K562 (cell line): Measurements from ENCODE around the gene FABP3. TPM values are rescaled to one million over a fixed set of nuclear protein-coding genes. Genes with fewer than 3 reads are reported as not detected.

Source experiments
- BCLAF1 ChIP-seq, 2 experiments: fragments of 450-650 bp in 1 of 2; IDR thresholded peaks; 2 replicates each; pipeline ENCODE4 v1.6.1; 2011 to 2017; ENCODE audit warnings: low read depth in 2 of 2, antibody characterized with exemption in 1 of 2, borderline replicate concordance in 1 of 2, low read length in 1 of 2, mild to moderate bottlenecking in 1 of 2, mixed read lengths in 1 of 2; ENCODE audit not compliant: control insufficient read depth in 1 of 2
- CBFB ChIP-seq: sonication (generic); formaldehyde crosslinking; IDR thresholded peaks from 2 replicates; pipeline ENCODE4 v1.4.0; 2020; ENCODE audit warnings: mild to moderate bottlenecking, missing genetic modification reagents
- CSDE1 ChIP-seq, 2 experiments: fragments of 450-650 bp; IDR thresholded peaks; 2 replicates each; pipeline ENCODE4 v1.6.1; 2016; ENCODE audit warnings: mild to moderate bottlenecking in 1 of 2
- CTBP1 ChIP-seq: fragments of 450-650 bp; IDR thresholded peaks from 2 replicates; pipeline ENCODE4 v1.6.1; 2016; ENCODE audit warnings: borderline replicate concordance
- CXXC5 ChIP-seq: fragments of 250-450 bp; sonication (Bioruptor Pico); IDR thresholded peaks from 2 replicates; pipeline ENCODE4 v1.8.0; 2022; ENCODE audit warnings: inconsistent platforms, mild to moderate bottlenecking, moderate library complexity
- E4F1 ChIP-seq: fragments of 250-450 bp; sonication (Bioruptor Pico); IDR thresholded peaks from 2 replicates; pipeline ENCODE4 v1.5.0; 2021; ENCODE audit warnings: mild to moderate bottlenecking, borderline replicate concordance
- EGR1 ChIP-seq: fragments of 450-650 bp; conservative IDR thresholded peaks from 2 replicates; pipeline ENCODE4 v1.6.1; 2017; ENCODE audit warnings: mild to moderate bottlenecking
- LARP7 ChIP-seq: fragments of 450-650 bp; IDR thresholded peaks from 2 replicates; pipeline ENCODE4 v1.6.1; 2016
- MLX ChIP-seq, 2 experiments: fragments of 450-650 bp in 1 of 2; sonication (generic) in 1 of 2; formaldehyde crosslinking; conservative IDR thresholded peaks; 2 replicates each; pipeline versions ENCODE4 v1.4.0 to v1.8.1; 2020 to 2022; ENCODE audit warnings: mild to moderate bottlenecking in 1 of 2, missing genetic modification reagents in 1 of 2
- NR4A1 ChIP-seq, 2 experiments: fragments of 250-450 bp in 1 of 2; fragments of 450-650 bp in 1 of 2; sonication (Bioruptor Pico) in 1 of 2; IDR thresholded peaks; 2 replicates each; pipeline versions ENCODE4 v1.4.0 to v1.6.1; 2016 to 2020; ENCODE audit warnings: mild to moderate bottlenecking in 2 of 2, missing compliant biosample characterization in 1 of 2, missing genetic modification characterization in 1 of 2, moderate library complexity in 1 of 2
- SMARCE1 ChIP-seq: fragments of 450-650 bp; IDR thresholded peaks from 2 replicates; pipeline ENCODE4 v1.7.1; 2016; ENCODE audit warnings: mild to moderate bottlenecking
- TARDBP ChIP-seq: fragments of 450-650 bp; IDR thresholded peaks from 2 replicates; pipeline ENCODE4 v1.6.1; 2016
- YY1 ChIP-seq, 3 experiments: IDR thresholded peaks; 2 replicates each; pipeline ENCODE4 v1.6.1; 2011; ENCODE audit warnings: low read length in 2 of 3, mild to moderate bottlenecking in 2 of 3, moderate library complexity in 2 of 3, borderline replicate concordance in 1 of 3, control low read depth in 1 of 3, low read depth in 1 of 3; ENCODE audit not compliant: insufficient read depth in 3 of 3, insufficient replicate concordance in 2 of 3, control insufficient read depth in 1 of 3, insufficient read length in 1 of 3; ENCODE audit errors: extremely low read depth in 1 of 3
- ZNF121 ChIP-seq: sonication (generic); formaldehyde crosslinking; conservative IDR thresholded peaks from 2 replicates; pipeline ENCODE4 v1.8.0; 2022; ENCODE audit warnings: missing genetic modification reagents
- ZNF217 ChIP-seq: sonication (generic); formaldehyde crosslinking; IDR thresholded peaks from 2 replicates; pipeline ENCODE4 v1.8.0; 2022; ENCODE audit warnings: mild to moderate bottlenecking, missing genetic modification reagents
- ZNF23 ChIP-seq: fragments of 250-450 bp; sonication (Bioruptor Pico); IDR thresholded peaks from 2 replicates; pipeline ENCODE4 v1.4.0; 2020; ENCODE audit warnings: mild to moderate bottlenecking
- ZNF311 ChIP-seq: fragments of 250-450 bp; sonication (Bioruptor Pico); IDR thresholded peaks from 2 replicates; pipeline ENCODE4 v1.4.0; 2020; ENCODE audit warnings: mild to moderate bottlenecking, moderate library complexity
- ZNF384 ChIP-seq: IDR thresholded peaks from 2 replicates; pipeline ENCODE4 v1.6.1; 2012; ENCODE audit warnings: low read depth, low read length, improper control_type of control experiment
- polyA plus RNA-seq, 8 experiments: library from polyadenylated mRNA; depleted of rRNA in 4 of 8; stranded (reverse) in 5 of 8; unstranded in 3 of 8; fragments of >200 nt; fragmentation: Nextera tagmentation in 2 of 8; fragmentation: Illumina TruSeq in 1 of 8; extraction: Ambion mirVana in 2 of 8; extraction: Trizol in 1 of 8; gene quantifications; 2 replicates each; pipeline versions ENCODE4 v1.2.1 to v1.2.3, GENCODE V29; 2011 to 2014; ENCODE audit warnings: inconsistent platforms in 1 of 8, missing spikeins in 1 of 8
- total RNA-seq, 7 experiments: library from RNA; depleted of rRNA in 6 of 7; stranded (reverse); fragments of >200 nt in 6 of 7; fragmentation: Illumina TruSeq in 2 of 7; extraction: Trizol in 2 of 7; gene quantifications; 2 replicates each; pipeline versions ENCODE4 v1.2.1 to v1.2.3, GENCODE V29; 2011 to 2021; ENCODE audit warnings: low replicate concordance in 1 of 7

The FABP3 gene
- total and polyA plus RNA-seq, 9 of the 15 experiments (the other 6 are each of a cell fraction or from before 2014, with no cell fraction given) = 0.22 TPM; not detected in 8

- TF ChIP-seq BCLAF1 (IDR thresholded peaks at IDR 0.05; ENCODE audit: borderline replicate concordance in 1 of 2, control insufficient read depth in 1 of 2, low read depth in 2 of 2, low read length in 1 of 2) (no peak), CTBP1 (peak; percentile 78; the same call in 1 of the 2 replicates), EGR1 (no peak), ZNF217 (CRISPR knock-in tag) (no peak), CXXC5 (CRISPR knock-in tag) (no peak; the same call in 1 of the 2 replicates), MLX (CRISPR knock-in tag; conservative IDR thresholded peaks at IDR 0.05) (no peak), SMARCE1 (no peak), ZNF121 (CRISPR knock-in tag) (no peak), E4F1 (CRISPR knock-in tag) (no peak), ZNF23 (no peak), YY1 (IDR thresholded peaks at IDR 0.05; ENCODE audit: borderline replicate concordance in 1 of 3, control insufficient read depth in 1 of 3, extremely low read depth in 1 of 3, insufficient read depth in 3 of 3, insufficient read length in 1 of 3, insufficient replicate concordance in 2 of 3, low read depth in 1 of 3, low read length in 2 of 3) (peak in 1 of 3 experiments; percentile 30), CSDE1 (IDR thresholded peaks at IDR 0.05) (no peak), NR4A1 (CRISPR knock-in tag; IDR thresholded peaks at IDR 0.05) (no peak), NR4A1 (tag; IDR thresholded peaks at IDR 0.05) (no peak), TARDBP (no peak), ZNF384 (no peak), LARP7 (no peak), CBFB (no peak), ZNF311 (CRISPR knock-in tag) (no peak)
These were observed 21.8 kb upstream of the FABP3 start (continued) for GRCh38 chr1:31394584-31395193.
